C4-2B (cell line): ENCODE measurements around the gene ARHGAP27.

Experiments
- ZFX ChIP-seq: fragments of 450-650 bp; IDR thresholded peaks from 2 replicates; pipeline ENCODE4 v1.6.1; 2017
- TF ChIP-seq, protein P1 (sequence below): fragments of 450-650 bp; conservative IDR thresholded peaks from 2 replicates; pipeline ENCODE4 v1.5.1; 2017; ENCODE audit warnings: mild to moderate bottlenecking

DNA sequence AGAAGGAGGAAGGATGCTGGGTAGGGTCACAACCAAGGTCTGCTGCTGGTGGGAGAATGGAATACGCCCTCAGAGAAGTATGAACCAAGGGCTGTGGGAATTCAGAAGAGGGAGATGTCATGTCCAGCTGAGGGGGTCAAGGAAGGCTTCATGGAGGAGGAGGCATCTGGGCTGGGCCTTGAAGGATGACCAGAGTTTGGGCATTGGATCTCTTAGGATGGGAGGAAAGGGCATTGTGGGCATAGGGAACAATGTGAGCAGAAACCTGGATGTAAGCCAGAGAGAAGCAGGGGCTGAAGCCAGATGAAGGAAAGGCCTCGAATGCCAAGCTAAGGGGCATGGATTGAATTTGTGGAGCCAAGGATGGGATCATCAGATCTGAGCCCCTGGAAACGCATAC lies 66.6 kb downstream of the ARHGAP27 start:
- TF ChIP-seq, protein P1, sequence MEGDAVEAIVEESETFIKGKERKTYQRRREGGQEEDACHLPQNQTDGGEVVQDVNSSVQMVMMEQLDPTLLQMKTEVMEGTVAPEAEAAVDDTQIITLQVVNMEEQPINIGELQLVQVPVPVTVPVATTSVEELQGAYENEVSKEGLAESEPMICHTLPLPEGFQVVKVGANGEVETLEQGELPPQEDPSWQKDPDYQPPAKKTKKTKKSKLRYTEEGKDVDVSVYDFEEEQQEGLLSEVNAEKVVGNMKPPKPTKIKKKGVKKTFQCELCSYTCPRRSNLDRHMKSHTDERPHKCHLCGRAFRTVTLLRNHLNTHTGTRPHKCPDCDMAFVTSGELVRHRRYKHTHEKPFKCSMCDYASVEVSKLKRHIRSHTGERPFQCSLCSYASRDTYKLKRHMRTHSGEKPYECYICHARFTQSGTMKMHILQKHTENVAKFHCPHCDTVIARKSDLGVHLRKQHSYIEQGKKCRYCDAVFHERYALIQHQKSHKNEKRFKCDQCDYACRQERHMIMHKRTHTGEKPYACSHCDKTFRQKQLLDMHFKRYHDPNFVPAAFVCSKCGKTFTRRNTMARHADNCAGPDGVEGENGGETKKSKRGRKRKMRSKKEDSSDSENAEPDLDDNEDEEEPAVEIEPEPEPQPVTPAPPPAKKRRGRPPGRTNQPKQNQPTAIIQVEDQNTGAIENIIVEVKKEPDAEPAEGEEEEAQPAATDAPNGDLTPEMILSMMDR, result no peak
- no peak for TF ChIP-seq ZFX
